Measurements from ENCODE around the gene STAG2.

- TF ChIP-seq EZH2 (IDR thresholded peaks at IDR 0.05; ENCODE audit: borderline replicate concordance, low read length) (no peak), CTCF (conservative IDR thresholded peaks at IDR 0.05 in 1 of 2, IDR thresholded peaks at IDR 0.05 in 1 of 2; ENCODE audit: extremely low read depth in 1 of 2, insufficient read depth in 1 of 2, low read depth in 1 of 2, low read length in 2 of 2) (no peak)
These were observed 74.2 kb downstream of the STAG2 start for GRCh38 chrX:124035657-124036056.

All from mammary epithelial cell (primary cell).